Central memory CD4-positive, alpha-beta T cell (primary cell): ENCODE measurements around the gene GPHN.

Source experiments
- DNase-seq: peaks from one replicate; pipeline ENCODE4 v3.0.0; 2022

Gene GPHN

DNA sequence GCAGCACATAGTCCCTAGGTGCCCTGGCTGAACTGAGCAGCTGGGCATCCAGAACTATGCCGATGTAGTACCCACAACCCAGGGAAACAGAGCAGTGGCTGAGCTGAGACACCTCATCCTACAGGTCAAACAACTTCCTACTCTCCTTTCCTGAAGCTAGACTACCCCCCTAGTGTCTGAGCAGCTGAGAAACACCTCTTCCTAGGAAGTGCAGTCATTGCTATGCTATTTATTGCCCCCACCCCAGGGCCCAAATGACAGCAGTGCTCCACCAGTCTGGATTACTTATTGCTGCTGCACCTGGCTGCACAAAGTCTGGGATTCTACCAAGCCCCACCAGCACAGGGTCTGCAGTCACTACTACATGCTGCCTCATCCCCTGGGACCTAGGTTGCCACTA is 664.6 kb downstream of the GPHN start:
- no peak for DNase-seq

DNA sequence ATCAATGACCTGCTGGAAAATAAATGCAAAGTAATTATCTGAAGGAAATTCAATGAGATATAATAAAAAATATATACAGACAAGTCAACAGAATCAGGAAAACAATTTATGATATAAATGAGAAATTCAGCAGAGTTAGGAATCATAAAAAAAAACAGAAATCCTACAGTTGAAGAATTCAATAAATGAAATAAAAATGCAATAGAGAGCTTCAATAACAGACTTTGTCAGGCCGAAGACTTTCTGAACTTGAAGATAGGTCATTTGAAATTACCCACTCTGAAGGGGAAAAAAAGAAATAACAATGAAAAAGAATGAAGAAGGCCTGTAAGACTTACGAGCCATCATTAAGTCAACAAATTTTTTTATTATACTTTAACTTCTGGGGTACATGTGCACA is 665.8 kb downstream of the GPHN start:
- no peak for DNase-seq

DNA sequence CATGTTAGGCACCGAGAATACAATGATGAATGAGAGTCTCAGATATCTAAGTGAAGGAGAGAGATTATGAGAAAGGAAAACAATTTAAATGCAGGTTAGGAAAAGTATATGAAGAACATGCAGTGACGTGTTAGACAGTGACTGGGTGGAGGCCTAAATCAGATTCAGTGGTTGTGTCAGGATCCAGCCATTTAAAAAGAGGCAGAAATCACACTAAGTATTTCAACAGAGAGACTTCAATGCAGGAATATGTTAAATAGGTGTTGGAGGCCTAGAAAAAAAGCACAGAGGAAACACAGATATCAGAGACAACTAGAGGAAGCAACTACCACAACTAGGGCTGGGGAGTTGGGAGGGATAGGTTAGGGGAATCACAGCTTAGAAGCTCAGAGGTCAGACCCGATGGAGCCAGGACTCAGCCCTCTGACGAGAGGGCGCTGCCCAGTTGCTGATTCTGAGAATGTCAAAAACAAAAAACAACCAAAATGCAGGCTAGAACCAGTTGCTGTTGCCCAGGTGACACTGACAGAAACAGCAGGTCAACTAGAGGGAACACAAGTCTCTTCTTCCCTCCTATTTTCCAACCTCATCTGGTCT is 678.3 kb downstream of the GPHN start:
- DNase-seq: no peak

DNA sequence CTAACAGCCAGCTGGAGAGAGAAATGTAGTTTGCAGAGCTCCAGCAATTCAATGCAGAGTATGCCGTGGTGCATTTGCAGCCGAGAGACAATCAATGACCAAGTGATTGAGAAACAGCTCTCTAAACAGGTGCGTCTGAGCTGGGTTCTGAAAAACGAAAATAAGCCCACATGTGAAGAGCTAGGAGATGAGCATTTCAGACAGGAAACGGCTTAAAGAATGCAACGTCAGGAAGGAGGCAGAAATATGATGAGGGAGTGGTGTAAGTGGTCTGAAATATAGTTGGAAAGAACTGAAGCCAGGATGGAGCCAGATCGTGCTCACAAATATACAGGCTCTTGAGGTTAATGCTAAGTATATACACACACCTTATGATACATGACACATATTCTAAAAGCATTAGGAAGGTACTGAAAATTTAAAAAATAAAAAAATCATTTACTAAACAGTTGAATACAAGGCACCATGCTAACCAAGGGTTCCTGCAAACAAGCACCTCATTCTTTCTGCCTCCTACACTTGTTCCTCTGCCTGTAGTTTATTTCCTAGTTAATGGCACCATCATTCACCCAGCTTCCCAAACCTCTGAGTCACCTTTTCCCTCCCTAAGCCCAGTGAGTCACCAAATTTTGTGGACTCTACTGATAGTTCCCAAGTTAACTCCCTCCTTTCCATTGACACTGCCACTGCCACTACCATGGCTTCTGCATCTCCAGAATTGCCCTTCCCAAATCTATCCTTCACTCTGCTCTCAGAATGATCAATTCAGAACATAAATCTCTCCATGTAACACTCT is 679.0 kb downstream of the GPHN start:
- no peak for DNase-seq

DNA sequence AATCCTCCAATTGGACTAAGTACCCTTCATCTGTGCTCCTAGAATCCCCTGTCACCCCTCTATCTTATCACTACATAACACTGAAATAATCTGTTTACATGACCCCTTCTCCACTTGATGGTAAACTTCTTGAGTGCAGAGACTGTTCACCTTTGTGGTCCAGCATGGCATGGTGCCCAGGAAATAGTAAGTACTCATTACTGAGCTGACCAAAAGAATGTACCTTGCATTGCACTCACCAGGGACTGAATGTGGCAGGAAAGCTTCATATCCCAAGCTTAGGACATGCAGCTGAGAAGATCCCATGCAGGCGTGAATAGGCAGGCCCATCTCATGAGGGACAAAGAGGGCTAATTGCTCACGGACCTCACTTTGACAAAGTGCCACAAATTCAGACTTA is 679.9 kb downstream of the GPHN start:
- no peak for DNase-seq

DNA sequence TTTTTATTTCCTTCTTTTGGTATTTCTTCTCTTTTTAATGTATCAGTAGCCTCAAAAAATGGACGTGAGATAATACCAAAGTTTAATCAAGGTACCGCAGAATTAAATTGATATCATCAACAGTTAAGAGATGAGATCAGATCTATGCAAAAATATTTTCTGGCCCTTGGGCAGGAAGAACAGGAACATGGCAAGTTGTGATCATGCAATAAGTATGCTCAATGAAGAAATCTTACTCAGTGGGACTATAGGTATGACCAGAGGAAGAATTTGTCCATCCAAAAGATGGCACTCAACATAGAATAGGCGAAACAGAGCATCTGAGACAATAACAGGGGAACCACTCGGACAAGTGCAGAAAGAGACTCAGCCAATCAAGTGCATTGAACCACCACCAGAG is 680.4 kb downstream of the GPHN start:
- DNase-seq: no peak

DNA sequence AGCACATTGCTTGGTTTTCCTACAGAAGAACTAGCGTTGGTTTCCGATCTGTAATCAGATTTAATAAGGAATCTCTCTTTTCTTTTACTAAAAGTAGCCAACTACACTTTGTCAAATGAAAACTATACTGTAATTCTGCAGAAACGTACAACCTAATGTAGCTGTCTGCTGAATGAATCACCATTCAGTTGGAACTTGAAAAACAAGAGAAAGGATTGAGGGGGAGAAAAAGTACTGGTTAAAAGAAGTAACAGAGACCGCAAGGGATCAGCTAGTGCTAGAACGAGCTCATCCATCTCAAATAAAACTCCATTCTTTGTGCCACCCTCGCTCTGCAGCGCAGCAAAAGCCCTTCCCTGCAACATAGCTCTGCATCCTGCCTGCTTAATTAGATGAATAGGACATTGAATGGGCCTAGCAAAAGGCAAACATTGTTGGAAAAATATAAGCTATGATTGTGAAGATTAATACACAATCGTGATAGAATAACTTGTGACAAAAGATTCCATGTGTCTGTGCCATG is 683.9 kb downstream of the GPHN start:
- DNase-seq: no peak

DNA sequence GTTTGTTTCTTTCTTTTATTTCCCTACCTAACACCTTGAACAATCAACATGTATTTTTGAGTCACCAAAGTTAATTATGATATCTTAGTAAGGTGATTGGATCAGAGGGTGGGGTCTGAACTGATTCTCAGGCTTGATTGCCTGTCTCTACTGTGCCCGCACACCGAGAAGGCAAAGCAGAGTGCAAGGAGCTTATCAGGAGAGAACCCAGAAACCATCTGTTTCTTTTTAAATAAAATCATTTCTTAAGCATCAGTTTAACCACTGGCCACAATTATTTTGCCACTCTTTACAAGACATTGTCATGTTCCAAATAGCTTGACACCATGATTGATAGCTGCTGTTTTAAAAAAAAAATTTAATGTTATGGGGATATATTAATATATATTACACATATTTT is 684.4 kb downstream of the GPHN start:
- no peak for DNase-seq

DNA sequence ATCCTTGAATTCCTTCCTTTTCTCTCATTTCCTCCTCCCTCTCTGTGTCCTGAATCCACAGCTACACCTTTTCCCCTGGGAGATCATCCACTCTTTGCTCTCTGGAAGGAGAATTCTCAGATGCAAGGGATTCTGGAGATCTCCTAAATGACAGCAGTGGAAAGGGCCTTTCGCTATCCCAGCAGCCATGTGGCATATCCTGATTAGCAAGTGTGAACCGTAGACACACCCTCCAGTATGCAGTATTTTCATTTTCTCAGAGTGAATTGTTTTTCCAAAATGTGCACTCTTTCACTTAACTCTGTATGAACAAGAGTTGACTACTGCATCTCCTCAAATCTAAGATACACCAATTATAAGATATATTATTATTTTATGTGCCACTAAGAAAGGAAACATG is 687.3 kb downstream of the GPHN start:
- no peak for DNase-seq

DNA sequence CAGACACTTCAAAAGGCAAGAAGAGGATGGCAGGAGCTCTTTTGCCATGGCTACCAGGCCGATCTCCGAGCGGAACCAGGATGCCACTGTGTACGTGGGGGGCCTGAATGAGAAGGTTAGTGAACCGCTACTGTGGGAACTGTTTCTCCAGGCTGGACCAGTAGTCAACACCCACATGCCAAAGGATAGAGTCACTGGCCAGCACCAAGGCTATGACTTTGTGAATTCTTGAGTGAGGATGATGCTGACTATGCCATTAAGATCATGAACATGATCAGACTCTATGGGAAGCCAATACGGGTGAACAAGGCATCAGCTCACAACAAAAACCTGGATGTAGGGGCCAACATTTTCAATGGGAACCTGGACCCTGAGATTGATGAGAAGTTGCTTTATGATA is 691.1 kb downstream of the GPHN start:
- DNase-seq: no peak

DNA sequence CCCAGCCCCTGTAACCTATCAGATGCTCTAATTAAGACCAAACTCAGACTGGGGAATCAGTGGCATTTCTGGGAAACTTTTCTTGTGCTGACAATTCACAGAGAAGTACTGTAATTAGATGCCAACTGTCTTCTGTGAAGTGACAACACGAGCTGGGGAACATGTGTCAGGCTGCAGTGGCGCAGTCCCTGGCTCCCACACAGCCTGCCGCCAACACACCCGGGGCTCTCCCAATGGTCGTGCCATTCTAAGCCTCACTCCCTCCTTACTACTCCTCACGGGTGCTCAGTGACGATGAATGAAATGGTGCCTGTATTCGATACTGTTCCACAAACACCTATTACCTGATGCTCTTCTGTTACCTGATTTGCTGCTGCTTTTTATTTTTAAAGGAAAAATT is 699.9 kb downstream of the GPHN start:
- DNase-seq: no peak

DNA sequence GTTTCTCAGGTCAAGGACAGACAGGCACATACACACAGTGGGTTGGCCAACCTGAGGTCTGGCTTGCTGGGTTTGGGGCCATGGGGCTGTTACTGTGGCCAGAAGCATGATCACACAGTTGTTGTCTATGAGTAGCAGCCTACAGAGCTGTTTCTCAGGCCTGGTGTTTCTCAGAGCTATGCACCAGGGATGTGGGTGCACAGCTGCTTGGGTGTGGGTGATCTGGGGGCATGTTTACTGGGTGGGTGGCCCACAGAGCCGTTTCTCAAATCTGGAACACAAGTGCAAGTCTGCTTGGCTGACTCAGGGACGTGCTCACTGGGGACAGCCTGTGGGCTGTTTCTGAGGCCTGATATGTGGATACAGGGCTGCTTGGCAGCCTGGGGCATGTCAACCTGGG is 710.2 kb downstream of the GPHN start:
- no peak for DNase-seq

DNA sequence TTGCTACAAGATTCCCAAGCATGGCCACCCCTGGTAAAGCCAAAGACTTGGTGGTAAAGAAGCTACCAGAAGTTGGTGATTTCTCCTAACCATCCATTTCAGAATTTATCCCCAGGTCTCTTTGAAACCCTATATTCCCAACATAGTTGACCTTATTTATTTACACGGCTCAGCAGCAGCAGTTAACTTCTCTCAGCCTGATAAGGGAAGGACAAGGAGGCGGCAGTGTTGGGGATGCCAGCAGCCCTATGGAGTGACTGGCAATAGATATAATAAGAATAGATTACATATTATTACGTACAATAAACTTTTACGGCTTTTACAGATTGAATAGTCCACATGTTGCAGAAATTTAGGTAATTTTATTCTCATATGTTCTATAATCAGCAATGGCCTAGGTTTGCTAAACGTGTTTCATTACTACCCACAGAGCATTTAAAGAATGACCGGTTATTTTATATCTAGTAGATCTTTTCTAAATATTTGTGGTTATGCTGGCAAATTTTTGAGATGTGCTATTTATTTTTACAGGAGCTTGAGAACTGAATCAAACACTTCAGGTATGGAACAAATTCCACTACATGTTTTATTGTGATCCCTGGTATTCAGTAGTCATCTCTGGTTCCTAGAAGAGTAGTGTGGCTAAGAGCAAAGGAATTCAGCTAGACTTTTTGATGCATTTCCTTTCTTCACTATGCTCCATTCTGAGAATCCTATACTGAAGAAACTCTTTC is 713.5 kb downstream of the GPHN start:
- no peak for DNase-seq

DNA sequence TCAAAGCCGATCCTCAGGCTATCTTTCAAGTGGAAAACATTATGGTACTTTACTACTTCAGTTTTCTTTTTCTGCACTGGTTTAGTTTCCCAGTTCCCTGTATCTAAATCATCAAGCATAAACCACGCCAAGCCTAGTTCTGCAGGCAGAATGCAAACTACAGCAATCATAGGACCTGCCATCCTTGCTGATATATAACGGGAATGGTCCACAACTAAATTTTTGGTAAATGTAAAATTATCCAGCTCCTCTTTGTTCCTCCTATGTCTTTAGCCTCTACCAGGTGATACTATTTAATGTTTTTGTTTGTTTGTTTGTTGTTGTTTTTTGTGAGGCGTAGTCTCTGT is 714.0 kb downstream of the GPHN start:
- DNase-seq: no peak

DNA sequence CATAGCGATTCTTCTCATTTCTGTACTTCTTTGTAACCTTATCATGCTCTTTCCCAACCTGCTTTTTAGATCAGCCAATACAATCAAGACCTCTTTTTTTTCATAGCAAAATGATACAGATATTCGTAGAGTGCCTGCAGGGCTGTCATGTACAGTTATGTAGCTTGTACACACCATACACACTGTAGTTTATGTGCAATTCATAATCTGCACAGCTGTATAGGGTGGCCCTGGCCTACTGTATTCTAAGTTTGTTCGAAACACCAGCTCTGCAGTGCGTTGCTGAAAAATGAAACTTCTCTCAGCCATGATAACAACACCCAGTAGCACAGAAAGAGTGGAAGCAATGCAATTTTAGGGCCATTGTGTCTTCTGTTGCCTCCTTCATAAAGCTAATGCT is 717.6 kb downstream of the GPHN start:
- DNase-seq: no peak

DNA sequence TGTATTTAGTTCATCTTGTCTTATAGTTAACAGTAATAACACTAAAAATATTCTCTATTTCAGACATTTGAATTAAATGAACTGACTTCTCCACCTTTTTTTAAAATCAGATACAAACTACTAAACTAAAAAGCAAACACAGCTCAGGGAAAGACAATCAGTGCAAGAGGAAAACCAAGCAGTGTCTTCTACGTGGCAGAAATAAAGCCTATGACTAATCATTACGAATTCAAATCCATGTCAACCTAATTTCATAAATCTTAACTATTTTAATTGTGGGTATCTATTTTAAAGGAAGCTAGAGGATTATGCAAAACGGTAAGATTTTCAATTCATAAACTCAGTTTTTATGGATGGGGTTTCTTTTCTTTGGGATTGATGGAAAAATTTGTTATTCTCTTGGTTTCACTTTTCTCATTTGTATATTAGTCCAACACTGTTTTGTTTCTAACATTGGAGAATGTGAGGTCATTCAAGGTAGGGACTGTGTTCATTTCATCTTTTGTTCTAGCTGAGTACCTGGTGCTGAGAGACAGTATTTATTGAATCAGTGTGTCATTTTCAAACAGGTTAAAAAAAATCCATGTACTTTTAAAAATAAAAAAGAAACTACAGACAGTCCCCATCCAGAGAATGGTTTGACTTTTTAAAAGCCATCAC is 720.5 kb downstream of the GPHN start:
- no peak for DNase-seq
